HepG2 (cell line): Measurements from ENCODE around the gene PLCB1. TPM values are rescaled to one million over a fixed set of nuclear protein-coding genes. Genes with fewer than 3 reads are reported as not detected.

ENCODE experiments used
- ARID2 ChIP-seq: sonication (generic); formaldehyde crosslinking; IDR thresholded peaks from 2 replicates; pipeline ENCODE4 v1.8.1; 2022; ENCODE audit warnings: mild to moderate bottlenecking, missing genetic modification reagents, borderline replicate concordance
- CC2D1A ChIP-seq: sonication (generic); formaldehyde crosslinking; IDR thresholded peaks from 2 replicates; pipeline ENCODE4 v1.8.1; 2023; ENCODE audit warnings: mild to moderate bottlenecking, missing genetic modification reagents
- DNMT3B ChIP-seq: conservative IDR thresholded peaks from 2 replicates; pipeline ENCODE4 v1.6.1; 2016; ENCODE audit warnings: missing biosample characterization, control low read depth
- ISX ChIP-seq: sonication (generic); formaldehyde crosslinking; conservative IDR thresholded peaks from 2 replicates; pipeline ENCODE4 v1.5.0; 2020; ENCODE audit warnings: missing genetic modification reagents
- KLF9 ChIP-seq: IDR thresholded peaks from 2 replicates; pipeline ENCODE4 v1.6.1; 2016; ENCODE audit warnings: low read depth
- MAZ ChIP-seq, 2 experiments: sonication (generic) in 1 of 2; formaldehyde crosslinking in 1 of 2; IDR thresholded peaks; 2 replicates each; pipeline versions ENCODE4 v1.5.0 to v1.6.1; 2012 to 2020; ENCODE audit warnings: low read depth in 2 of 2, mild to moderate bottlenecking in 2 of 2, borderline replicate concordance in 1 of 2, improper control_type of control experiment in 1 of 2, low read length in 1 of 2, missing genetic modification reagents in 1 of 2, moderate library complexity in 1 of 2
- PRMT3 ChIP-seq: sonication (generic); formaldehyde crosslinking; IDR thresholded peaks from 2 replicates; pipeline ENCODE4 v1.8.1; 2022; ENCODE audit warnings: low read depth, mild to moderate bottlenecking, moderate library complexity, missing genetic modification reagents, borderline replicate concordance
- RXRA ChIP-seq: sonication (generic); formaldehyde crosslinking; IDR thresholded peaks from 2 replicates; pipeline ENCODE4 v1.5.1; 2020; ENCODE audit warnings: missing genetic modification reagents
- SETDB1 ChIP-seq: sonication (generic); formaldehyde crosslinking; IDR thresholded peaks from 2 replicates; pipeline ENCODE4 v1.5.1; 2020; ENCODE audit warnings: missing genetic modification reagents, mild to moderate bottlenecking, borderline replicate concordance
- TBX2 ChIP-seq: sonication (generic); formaldehyde crosslinking; IDR thresholded peaks from 2 replicates; pipeline ENCODE4 v1.5.0; 2020; ENCODE audit warnings: missing genetic modification reagents, mild to moderate bottlenecking, borderline replicate concordance
- TEF ChIP-seq: sonication (generic); formaldehyde crosslinking; IDR thresholded peaks from 2 replicates; pipeline ENCODE4 v1.5.0; 2020; ENCODE audit warnings: missing genetic modification reagents
- UBTF ChIP-seq: sonication (generic); formaldehyde crosslinking; IDR thresholded peaks from 2 replicates; pipeline ENCODE4 v1.4.0; 2020; ENCODE audit warnings: mild to moderate bottlenecking, missing genetic modification reagents
- ZNF234 ChIP-seq: sonication (generic); formaldehyde crosslinking; conservative IDR thresholded peaks from 2 replicates; pipeline ENCODE4 v1.5.1; 2020; ENCODE audit warnings: mild to moderate bottlenecking, missing genetic modification reagents
- ZNF235 ChIP-seq: sonication (generic); formaldehyde crosslinking; IDR thresholded peaks from 2 replicates; pipeline ENCODE4 v1.8.1; 2023; ENCODE audit warnings: mild to moderate bottlenecking, missing genetic modification reagents, borderline replicate concordance
- ZNF253 ChIP-seq: sonication (generic); formaldehyde crosslinking; IDR thresholded peaks from 2 replicates; pipeline ENCODE4 v1.8.0; 2022; ENCODE audit warnings: mild to moderate bottlenecking, missing genetic modification reagents, borderline replicate concordance
- ZNF430 ChIP-seq: sonication (generic); formaldehyde crosslinking; IDR thresholded peaks from 2 replicates; pipeline ENCODE4 v1.9.0; 2021; ENCODE audit warnings: mild to moderate bottlenecking, missing genetic modification reagents
- ZNF557 ChIP-seq: sonication (generic); formaldehyde crosslinking; IDR thresholded peaks from 2 replicates; pipeline ENCODE4 v1.4.0; 2020; ENCODE audit warnings: missing genetic modification reagents
- ZNF619 ChIP-seq: sonication (generic); formaldehyde crosslinking; IDR thresholded peaks from 2 replicates; pipeline ENCODE4 v1.4.0; 2020; ENCODE audit warnings: mild to moderate bottlenecking, missing genetic modification reagents
- ZNF703 ChIP-seq: sonication (generic); formaldehyde crosslinking; IDR thresholded peaks from 2 replicates; pipeline ENCODE4 v1.5.1; 2020; ENCODE audit warnings: missing genetic modification reagents, mild to moderate bottlenecking, moderate library complexity, borderline replicate concordance
- ZSCAN25 ChIP-seq: sonication (generic); formaldehyde crosslinking; IDR thresholded peaks from 2 replicates; pipeline ENCODE4 v1.8.0; 2022; ENCODE audit warnings: mild to moderate bottlenecking, missing genetic modification reagents
- polyA plus RNA-seq, 8 experiments: library from polyadenylated mRNA; depleted of rRNA in 3 of 8; stranded (reverse) in 7 of 8; unstranded in 1 of 8; fragments of >200 nt; fragmentation: Illumina TruSeq in 4 of 8; extraction: Trizol in 4 of 8; gene quantifications; 2 replicates each; pipeline versions ENCODE4 v1.2.1 to v1.2.3, GENCODE V29; 2011 to 2016; ENCODE audit warnings: low read depth in 4 of 8, missing spikeins in 1 of 8, mixed read lengths in 1 of 8; ENCODE audit not compliant: insufficient read depth in 1 of 8
- total RNA-seq, 5 experiments: library from RNA; depleted of rRNA; stranded (reverse); fragments of >200 nt; fragmentation: Illumina TruSeq; extraction: Trizol; gene quantifications; 2 replicates each; pipeline ENCODE4 v1.2.3, GENCODE V29; 2016; ENCODE audit warnings: low read depth in 1 of 5
- TF ChIP-seq, protein P1 (sequence below): sonication (generic); formaldehyde crosslinking; IDR thresholded peaks from 2 replicates; pipeline ENCODE4 v1.4.0; 2020; ENCODE audit warnings: mild to moderate bottlenecking, missing genetic modification reagents, borderline replicate concordance
- TF ChIP-seq, protein P2 (sequence below): sonication (generic); formaldehyde crosslinking; IDR thresholded peaks from 2 replicates; pipeline ENCODE4 v1.4.0; 2020; ENCODE audit warnings: missing genetic modification reagents

Gene PLCB1
- total and polyA plus RNA-seq, 2 of the 13 experiments (the other 11 are each of a cell fraction or from before 2014, with no cell fraction given): 42.4 to 55.9 TPM

GRCh38 chr20:8132484-8133309, 631 bp downstream of the PLCB1 start (continued):
- peak; percentile 13; the same call in 1 of the 2 replicates for TF ChIP-seq UBTF (CRISPR knock-in tag)
- no peak for TF ChIP-seq ZNF703 (CRISPR knock-in tag)
- peak; percentile 91; the same call in 1 of the 2 replicates for TF ChIP-seq PRMT3 (CRISPR knock-in tag)
- no peak for TF ChIP-seq ZNF234 (CRISPR knock-in tag)
- TF ChIP-seq CC2D1A (CRISPR knock-in tag): no peak
- TF ChIP-seq, protein P1, sequence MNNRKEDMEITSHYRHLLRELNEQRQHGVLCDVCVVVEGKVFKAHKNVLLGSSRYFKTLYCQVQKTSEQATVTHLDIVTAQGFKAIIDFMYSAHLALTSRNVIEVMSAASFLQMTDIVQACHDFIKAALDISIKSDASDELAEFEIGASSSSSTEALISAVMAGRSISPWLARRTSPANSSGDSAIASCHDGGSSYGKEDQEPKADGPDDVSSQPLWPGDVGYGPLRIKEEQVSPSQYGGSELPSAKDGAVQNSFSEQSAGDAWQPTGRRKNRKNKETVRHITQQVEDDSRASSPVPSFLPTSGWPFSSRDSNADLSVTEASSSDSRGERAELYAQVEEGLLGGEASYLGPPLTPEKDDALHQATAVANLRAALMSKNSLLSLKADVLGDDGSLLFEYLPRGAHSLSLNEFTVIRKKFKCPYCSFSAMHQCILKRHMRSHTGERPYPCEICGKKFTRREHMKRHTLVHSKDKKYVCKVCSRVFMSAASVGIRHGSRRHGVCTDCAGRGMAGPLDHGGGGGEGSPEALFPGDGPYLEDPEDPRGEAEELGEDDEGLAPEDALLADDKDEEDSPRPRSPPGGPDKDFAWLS (CRISPR knock-in tag): 0 out of 2 replicates have a peak, but pooled peaks have one; percentile 80
- no peak for TF ChIP-seq MAZ (IDR thresholded peaks at IDR 0.05; ENCODE audit: borderline replicate concordance, low read depth, low read length)
- TF ChIP-seq MAZ (CRISPR knock-in tag; IDR thresholded peaks at IDR 0.05; ENCODE audit: low read depth): peak; percentile 48; the same call in 1 of the 2 replicates
- 0 out of 2 replicates have a peak, but pooled peaks have one; percentile 21 for TF ChIP-seq ZNF557 (CRISPR knock-in tag)
- 0 out of 2 replicates have a peak, but pooled peaks have one; percentile 92 for TF ChIP-seq ZNF619 (CRISPR knock-in tag)
- no peak; the same call in 1 of the 2 replicates for TF ChIP-seq ZNF235 (CRISPR knock-in tag)
- TF ChIP-seq ISX (CRISPR knock-in tag): no peak
- no peak for TF ChIP-seq ZNF253 (CRISPR knock-in tag)
- TF ChIP-seq, protein P2, sequence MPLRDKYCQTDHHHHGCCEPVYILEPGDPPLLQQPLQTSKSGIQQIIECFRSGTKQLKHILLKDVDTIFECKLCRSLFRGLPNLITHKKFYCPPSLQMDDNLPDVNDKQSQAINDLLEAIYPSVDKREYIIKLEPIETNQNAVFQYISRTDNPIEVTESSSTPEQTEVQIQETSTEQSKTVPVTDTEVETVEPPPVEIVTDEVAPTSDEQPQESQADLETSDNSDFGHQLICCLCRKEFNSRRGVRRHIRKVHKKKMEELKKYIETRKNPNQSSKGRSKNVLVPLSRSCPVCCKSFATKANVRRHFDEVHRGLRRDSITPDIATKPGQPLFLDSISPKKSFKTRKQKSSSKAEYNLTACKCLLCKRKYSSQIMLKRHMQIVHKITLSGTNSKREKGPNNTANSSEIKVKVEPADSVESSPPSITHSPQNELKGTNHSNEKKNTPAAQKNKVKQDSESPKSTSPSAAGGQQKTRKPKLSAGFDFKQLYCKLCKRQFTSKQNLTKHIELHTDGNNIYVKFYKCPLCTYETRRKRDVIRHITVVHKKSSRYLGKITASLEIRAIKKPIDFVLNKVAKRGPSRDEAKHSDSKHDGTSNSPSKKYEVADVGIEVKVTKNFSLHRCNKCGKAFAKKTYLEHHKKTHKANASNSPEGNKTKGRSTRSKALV: peak; percentile 40; the same call in 1 of the 2 replicates
- no peak for TF ChIP-seq DNMT3B (CRISPR knock-in tag)
- TF ChIP-seq KLF9 (CRISPR knock-in tag): no peak
- TF ChIP-seq RXRA (CRISPR knock-in tag): peak; percentile 63; the same call in 1 of the 2 replicates
- no peak for TF ChIP-seq ZSCAN25
- TF ChIP-seq ZNF430: no peak; the same call in 1 of the 2 replicates
- peak; percentile 79; the same call in 1 of the 2 replicates for TF ChIP-seq TEF
- TF ChIP-seq TBX2 (CRISPR knock-in tag): peak; percentile 45
- TF ChIP-seq ARID2 (CRISPR knock-in tag): no peak
- no peak for TF ChIP-seq SETDB1 (CRISPR knock-in tag)
